ENCODE results near the gene MAGEA2B.
"Not testable (repeated sequence)": the region's sequence is repeated elsewhere in the genome, so short reads cannot be mapped to it uniquely, and the experiment has no call there.

The MAGEA2B gene

GRCh38 chrX:152713815-152714787, at the start of gene MAGEA2B:
MAGEA2B (plus strand) TSS chrX:152714628; CDS start chrX:152717107, 2,479 bp downstream.
- not testable (repeated sequence) for DNase-seq (ENCODE audit: insufficient read length, low spot score); FAIRE-seq

DNA sequence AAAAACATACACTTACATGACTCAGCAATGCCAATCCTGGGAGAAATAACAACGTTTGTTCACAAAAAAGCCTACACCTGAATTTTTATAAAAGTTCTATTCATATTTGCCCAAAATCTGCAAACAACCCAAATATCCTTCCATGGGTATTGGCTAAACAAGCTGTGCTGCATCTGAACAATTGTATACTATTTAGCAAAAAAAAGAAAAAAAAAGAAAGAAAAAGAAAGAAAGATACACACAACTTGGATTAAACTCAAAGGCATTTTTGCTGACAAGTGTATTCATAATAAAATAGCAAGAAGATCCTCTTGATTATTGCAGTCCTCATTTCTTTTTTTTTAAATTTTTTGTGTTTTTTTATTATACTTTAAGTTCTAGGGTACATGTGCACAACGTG, 40.3 kb upstream of the MAGEA2B start:
- no peak for DNase-seq (ENCODE audit: insufficient read length, low spot score)
- FAIRE-seq: no peak

GRCh38 chrX:152674652-152675051, 39.8 kb upstream of the MAGEA2B start:
- FAIRE-seq; DNase-seq (ENCODE audit: insufficient read length, low spot score): not testable (repeated sequence)

GRCh38 chrX:152681012-152681411, 33.4 kb upstream of the MAGEA2B start:
- not testable (repeated sequence) for DNase-seq (ENCODE audit: insufficient read length, low spot score); FAIRE-seq

DNA sequence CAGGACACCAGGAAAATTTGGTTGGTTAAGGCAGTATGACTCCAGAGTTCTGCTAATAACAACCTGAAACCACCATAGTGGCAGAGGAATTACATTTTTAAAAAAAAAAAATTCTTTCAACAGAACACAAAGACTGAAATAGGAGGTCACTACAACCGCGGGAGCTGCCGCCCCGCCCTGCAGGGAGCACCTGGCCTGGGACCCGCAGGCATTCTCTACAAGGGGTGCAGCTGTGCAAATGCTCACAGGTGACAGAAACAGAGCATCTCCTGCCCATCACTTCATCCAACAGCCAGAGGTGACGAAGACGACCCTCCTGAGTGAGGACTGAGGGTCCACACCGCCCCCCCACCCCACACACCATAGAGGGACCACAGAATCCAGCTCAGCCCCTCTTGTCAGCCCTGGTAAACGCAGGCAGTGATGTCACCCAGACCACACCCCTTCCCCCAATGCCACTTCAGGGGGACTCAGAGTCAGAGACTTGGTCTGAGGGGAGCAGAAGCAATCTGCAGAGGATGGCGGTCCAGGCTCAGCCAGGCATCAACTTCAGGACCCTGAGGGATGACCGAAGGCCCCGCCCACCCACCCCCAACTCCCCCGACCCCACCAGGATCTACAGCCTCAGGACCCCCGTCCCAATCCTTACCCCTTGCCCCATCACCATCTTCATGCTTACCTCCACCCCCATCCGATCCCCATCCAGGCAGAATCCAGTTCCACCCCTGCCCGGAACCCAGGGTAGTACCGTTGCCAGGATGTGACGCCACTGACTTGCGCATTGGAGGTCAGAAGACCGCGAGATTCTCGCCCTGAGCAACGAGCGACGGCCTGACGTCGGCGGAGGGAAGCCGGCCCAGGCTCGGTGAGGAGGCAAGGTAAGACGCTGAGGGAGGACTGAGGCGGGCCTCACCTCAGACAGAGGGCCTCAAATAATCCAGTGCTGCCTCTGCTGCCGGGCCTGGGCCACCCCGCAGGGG, 16.2 kb upstream of the MAGEA2B start, which contains the start of gene MAGEA3:
Gene MAGEA3, plus strand, starts transcription at position 843 of the 980 bp plus-strand sequence. CDS start 2,039 bp downstream, outside the sequence.
- not testable (repeated sequence) for DNase-seq (ENCODE audit: insufficient read length, low spot score); FAIRE-seq

GRCh38 chrX:152700390-152700789, 14.0 kb upstream of the MAGEA2B start:
- not testable (repeated sequence) for DNase-seq (ENCODE audit: insufficient read length, low spot score); FAIRE-seq

DNA sequence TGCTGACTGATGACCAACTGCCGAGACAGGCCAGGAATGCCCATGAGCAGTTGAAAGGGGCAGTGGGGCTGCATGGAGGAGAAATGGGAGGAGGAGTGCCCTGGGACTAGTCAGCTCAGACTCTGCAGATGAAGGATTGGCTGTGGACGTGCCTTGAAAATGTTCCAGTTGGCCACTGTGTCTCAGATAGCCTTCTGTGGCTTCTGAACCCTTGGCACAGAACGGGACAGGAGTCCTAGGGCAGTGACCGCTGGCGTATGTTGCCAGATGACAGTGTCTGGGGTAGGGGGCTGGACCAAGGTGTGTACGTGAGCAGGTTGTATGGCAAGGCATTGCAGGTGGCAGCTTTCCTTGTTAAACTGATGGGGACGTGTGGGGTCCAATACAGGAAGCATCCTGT, 7.9 kb upstream of the MAGEA2B start:
- not testable (repeated sequence) for DNase-seq (ENCODE audit: insufficient read length, low spot score); FAIRE-seq

DNA sequence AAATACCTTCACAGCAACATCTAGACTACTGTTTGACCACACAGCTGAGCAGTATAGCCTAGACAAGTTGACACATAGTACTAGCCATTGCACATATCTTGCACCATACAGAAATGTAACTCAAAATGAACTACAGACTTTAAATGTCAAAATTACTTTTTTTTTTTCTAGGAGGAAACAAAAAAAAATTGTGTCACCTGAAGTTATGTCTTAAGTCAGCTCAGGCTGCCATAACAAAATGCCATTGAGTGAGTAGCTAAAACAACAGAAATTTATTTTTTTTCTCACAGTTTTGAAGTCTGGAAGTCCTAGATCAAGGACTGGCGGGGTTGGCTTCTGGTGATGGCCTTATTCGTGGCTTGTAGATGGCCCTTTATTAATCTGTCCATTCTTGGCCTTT, 5.3 kb upstream of the MAGEA2B start, which contains the start of gene CSAG2:
Gene CSAG2, minus strand, starts transcription at position 101 of the 400 bp plus-strand sequence. CDS start 161 bp downstream, outside the sequence.
- DNase-seq (ENCODE audit: insufficient read length, low spot score); FAIRE-seq: not testable (repeated sequence)

- not testable (repeated sequence) for DNase-seq (ENCODE audit: insufficient read length, low spot score); FAIRE-seq
Measured at GRCh38 chrX:152713195-152713594, 1.2 kb upstream of the MAGEA2B start.

DNA sequence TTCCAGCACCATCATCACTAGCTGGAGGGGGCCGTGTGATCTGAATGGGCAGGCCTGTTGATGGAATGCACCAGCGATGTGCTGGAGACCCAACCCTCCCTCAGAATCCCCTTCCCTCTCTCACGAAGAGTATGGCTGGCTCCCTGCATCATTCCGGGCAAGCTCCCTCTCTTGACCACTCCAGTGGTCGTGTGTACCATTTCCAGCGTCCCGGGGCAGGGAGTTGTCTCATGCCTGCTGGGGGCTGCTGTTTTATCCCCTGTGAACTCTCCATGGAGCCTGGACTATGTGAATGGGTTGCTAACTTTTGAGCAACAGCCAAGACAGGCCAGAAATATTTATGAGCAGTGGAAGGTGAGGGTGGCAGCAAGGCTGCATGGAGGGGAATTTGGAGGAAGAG, 11.0 kb downstream of the MAGEA2B start:
- DNase-seq (ENCODE audit: insufficient read length, low spot score) (no peak), FAIRE-seq (no peak)

DNA sequence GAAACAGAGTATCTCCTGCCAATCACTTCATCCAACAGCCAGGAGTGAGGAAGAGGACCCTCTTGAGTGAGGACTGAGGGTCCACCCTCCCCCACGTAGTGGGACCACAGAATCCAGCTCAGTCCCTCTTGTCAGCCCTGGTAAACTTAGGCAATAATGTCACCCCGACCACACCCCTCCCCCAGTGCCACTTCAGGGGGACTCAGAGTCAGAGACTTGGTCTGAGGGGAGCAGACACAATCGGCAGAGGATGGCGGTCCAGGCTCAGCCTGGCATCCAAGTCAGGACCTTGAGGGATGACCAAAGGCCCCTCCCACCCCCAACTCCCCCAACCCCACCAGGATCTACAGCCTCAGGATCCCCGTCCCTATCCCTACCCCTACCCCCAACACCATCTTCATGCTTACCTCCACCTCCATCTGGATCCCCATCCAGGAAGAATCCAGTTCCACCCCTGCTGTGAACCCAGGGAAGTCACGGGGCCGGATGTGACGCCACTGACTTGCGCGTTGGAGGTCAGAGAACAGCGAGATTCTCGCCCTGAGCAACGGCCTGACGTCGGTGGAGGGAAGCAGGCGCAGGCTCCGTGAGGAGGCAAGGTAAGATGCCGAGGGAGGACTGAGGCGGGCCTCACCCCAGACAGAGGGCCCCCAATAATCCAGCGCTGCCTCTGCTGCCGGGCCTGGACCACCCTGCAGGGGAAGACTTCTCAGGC, 19.0 kb downstream of the MAGEA2B start, which contains the start of the genes CSAG1 and MAGEA12:
Gene CSAG1, minus strand, starts transcription at position 461 of the 715 bp plus-strand sequence. CDS start 1,261 bp downstream, outside the sequence.
Gene MAGEA12, plus strand, starts transcription at position 497 of the 715 bp plus-strand sequence. CDS start 2,405 bp downstream, outside the sequence.
- no peak for DNase-seq (ENCODE audit: insufficient read length, low spot score)
- no peak for FAIRE-seq

DNA sequence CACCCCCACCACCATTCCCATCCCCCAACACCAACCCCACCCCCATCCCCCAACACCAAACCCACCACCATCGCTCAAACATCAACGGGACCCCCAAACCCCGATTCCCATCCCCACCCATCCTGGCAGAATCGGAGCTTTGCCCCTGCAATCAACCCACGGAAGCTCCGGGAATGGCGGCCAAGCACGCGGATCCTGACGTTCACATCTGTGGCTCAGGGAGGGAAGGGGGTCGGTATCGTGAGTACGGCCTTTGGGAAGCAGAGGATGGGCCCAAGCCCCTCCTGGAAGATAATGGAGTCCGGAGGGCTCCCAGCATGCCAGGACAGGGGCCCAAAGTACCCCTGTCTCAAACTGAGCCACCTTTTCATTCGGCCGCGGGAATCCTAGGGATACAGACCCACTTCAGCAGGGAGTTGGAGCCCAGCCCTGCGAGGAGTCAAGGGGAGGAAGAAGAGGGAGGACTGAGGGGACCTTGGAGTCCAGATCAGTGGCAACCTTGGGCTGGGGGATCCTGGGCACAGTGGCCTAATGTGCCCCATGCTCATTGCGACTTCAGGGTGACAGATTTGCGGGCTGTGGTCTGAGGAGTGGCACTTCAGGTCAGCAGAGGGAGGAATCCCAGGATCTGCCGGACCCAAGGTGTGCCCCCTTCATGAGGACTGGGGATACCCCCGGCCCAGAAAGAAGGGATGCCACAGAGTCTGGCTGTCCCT, 19.9 kb downstream of the MAGEA2B start:
- DNase-seq (ENCODE audit: insufficient read length, low spot score); FAIRE-seq: not testable (repeated sequence)

- DNase-seq (ENCODE audit: insufficient read length, low spot score) (no peak), FAIRE-seq (no peak)
Measured at GRCh38 chrX:152735101-152735500, 20.7 kb downstream of the MAGEA2B start.

- FAIRE-seq (no peak), DNase-seq (ENCODE audit: insufficient read length, low spot score) (no peak)
Measured at GRCh38 chrX:152735860-152736511, 21.6 kb downstream of the MAGEA2B start.

- not testable (repeated sequence) for FAIRE-seq
Measured at GRCh38 chrX:152736528-152736927, 22.1 kb downstream of the MAGEA2B start.

GRCh38 chrX:152738560-152738959, 24.1 kb downstream of the MAGEA2B start:
- no peak for FAIRE-seq

More at GRCh38 chrX:152736528-152736927, 22.1 kb downstream of the MAGEA2B start:
- DNase-seq (ENCODE audit: insufficient read length, low spot score): not testable (repeated sequence)

GRCh38 chrX:152753686-152754650, 39.5 kb downstream of the MAGEA2B start, which contains the start of gene MAGEA2:
MAGEA2 (minus strand) TSS chrX:152753842; CDS start chrX:152751363, 2,479 bp downstream.
- DNase-seq (ENCODE audit: insufficient read length, low spot score); FAIRE-seq: not testable (repeated sequence)

More at GRCh38 chrX:152738560-152738959, 24.1 kb downstream of the MAGEA2B start:
- no peak for DNase-seq (ENCODE audit: insufficient read length, low spot score)
